NCI-H2196 (cell line): ENCODE measurements around the gene C1orf185.
"Not testable (repeated sequence)": the region's sequence is repeated elsewhere in the genome, so short reads cannot be mapped to it uniquely, and the experiment has no call there.

Source experiments
- DNase-seq: peaks from one replicate; lab custom pipeline; 2025; ENCODE audit not compliant: unreplicated experiment; lab: John Stamatoyannopoulos, UW

C1orf185 gene

DNA sequence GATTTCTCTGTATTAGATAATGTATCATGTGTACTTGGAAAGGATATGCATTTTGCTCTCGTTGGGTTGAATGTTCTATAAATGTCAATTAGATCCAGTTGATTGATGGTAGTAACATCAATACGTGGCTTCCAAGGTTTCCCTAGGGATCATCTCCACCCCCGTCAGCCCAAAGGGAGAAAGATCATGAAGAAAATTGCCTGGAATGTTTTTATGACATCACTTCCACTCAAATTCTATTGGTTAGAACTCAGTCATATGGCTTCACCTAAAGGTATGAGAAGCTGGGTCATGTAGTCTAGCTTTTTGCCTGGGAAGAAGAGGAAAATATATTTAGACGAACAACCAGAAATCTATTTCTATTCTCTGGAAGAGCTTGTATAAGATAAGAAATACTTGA, at the start of gene C1orf185:
Gene C1orf185, plus strand, starts transcription at position 253 of the 400 bp plus-strand sequence. Its CDS starts 6 bp downstream, at position 259.
- DNase-seq: no peak

DNA sequence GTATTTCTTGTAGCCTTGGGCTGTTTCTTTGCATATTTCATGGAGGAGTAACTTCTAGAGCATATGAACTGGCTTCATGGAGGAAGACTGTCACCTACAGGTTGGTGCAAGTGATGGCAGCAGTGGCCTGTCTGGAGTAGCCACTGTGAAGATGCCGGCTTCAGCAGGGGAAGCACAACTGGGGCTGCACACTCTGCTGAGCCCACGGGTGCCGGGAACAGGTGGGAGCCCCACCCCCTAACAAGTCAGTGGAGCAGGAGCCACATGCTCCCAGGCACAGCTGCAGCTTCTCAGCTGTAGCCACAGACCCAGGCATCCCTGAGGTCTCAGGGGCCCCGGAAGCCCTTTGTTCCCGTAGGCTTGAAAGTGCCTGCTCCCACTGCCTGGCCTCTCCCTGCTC, 43.2 kb upstream of the C1orf185 start:
- DNase-seq: no peak

DNA sequence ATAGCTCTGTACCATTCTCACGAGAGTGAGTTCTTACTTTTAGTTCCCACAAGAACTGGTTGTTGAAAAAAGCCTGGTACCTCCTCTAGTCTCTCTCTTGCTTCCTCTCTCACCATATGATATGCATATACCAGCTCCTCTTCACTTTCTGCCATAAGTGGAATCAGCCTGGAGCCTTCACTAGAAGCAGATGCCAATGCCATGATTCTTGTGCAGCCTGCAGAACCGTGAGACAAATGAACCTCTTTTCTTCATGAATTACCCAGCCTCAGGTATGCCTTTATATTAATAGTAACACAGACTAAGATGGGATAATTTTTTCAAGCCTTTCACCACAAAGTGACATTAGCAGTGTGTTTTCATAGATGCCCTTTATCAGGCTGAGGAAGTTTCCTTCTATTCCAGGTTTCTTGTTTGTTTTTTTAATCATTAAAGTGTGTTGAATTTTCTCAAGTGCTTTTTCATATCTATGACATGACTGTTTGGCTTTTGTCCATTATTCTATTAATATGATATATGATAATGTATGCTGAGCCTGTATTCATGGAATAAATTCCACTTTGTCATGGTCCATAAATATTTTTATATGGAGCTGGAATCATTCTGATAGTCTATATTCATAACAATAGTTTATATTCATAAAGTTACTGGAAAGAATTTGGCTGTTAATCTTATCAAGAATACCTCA, 40.7 kb upstream of the C1orf185 start:
- DNase-seq: no peak

DNA sequence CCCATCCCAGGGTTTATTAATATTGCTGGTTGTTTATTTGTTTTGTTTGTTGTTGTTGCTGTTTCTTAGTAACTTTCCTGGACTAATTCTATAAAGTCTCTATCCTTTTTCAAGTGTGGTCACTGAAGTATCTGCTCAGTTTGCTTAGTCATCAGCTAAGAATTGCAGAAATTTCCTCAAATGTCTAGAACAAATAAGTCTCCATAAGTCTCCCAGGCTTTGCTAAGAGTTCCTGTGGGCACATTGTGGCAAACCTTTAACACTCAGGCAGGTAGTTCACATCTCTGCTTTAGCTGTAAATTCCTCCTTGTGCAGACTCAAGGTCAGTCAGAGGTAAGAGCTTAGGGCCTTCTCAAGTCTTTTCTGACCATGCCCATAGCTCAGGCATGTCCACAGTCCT, 38.9 kb upstream of the C1orf185 start:
- no peak for DNase-seq

DNA sequence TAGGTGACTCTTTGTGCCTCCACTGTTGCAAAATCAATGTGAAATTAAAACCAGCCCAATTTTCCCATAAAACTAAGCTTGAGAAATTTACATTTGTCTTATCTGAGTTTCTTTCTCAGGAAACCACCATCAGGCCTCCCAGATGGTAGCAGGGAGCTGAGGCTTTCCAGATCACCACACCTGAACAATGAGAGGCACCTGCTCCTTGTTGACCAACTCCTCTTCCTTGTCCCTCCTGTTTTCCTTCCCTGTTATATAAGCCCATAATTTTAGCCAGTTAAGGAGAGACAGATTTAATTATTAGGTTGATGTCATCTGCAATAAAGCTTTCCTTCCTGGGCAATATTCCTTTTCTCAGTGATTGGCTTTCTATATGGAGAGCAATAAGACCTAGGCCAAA, 32.0 kb upstream of the C1orf185 start:
- DNase-seq: peak; percentile 59

DNA sequence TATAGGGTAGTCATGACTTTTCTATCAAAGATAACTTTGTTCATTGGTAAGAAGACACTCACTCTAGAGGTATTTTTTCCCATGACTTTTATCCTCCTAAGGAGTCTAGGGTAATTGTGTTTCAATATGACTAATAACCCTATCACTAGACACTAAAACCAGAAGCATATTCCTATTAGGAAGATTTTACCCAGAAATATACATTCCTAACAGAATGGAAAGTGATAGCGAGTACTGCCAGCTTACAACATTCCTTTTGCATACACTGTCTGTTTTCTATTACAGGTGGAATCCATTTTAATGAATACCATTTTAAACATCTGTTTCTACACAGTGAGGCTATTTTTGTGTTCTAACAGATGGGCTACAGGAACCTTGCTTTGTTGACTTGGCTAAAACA, 31.4 kb upstream of the C1orf185 start:
- DNase-seq: no peak

DNA sequence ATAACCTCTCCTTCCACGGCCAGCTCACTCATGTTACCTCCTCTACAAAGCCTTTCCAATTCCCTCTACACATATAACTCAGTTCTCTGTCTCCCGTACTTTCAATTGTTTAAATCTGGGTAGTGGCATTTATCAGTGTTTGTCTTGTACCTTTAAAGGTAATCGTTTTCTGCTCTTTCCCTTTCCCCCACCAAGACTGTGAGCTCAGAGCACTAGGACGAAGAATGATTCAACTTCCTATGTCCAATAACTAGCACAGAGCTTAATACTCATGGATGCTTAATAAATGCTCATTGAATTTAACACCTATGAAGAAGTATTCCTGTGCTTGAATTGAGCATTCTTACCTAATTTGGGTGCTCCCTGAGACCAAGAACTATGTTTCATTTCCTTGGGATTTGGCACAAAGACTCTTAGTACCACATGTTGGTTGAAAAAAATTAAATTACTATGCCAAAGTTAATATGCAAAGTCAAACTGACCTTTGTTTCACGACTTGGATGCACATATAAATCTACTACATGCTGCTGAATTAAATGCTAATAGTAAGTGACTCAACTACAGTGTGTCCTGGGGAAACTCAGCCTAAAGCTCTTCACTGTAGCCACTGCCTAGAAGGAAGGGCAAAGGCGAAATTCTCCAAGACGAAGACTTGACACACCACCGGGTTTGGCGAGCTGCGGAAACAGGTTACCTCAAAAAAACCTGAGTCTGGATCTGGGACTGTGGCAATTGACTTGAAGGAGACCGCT, 30.6 kb upstream of the C1orf185 start:
- no peak for DNase-seq

DNA sequence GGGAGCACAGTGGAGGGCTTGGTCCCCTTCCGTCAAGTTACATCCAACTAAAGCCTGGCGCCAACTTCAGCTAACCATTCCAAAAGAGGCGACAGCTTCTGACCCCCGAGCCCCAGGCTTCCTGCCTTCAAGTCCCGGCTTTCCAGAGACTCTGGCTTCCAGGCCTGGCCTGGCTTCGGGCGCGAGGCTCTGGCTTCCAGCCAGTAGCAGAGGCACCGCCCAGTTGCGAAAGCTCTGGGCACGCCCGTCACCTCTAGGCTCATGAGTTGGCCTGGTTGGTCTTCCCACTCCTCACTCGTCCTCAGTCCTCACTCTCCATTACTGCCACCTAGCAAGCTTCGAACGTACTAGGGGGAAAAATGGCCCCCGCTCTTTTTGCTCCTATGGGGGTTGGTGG, 30.0 kb upstream of the C1orf185 start:
- no peak for DNase-seq

DNA sequence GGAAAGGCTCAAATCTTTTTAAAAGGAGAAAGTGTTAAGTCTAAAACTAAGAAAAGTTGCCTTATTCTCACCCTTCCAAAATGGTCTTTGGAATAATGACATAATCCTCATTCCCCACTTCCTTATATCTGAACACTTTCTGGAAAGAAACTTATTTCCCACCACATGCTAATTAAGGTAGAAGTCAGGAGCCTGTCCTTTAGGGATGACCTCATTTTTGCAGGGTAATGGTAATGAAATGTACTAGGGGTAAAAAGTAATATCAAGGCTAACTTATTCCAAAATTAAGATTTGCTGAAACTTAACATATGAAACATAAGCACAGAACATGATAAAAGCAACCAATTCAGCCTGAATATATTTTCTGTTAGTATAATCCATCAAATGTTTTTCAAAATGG, 29.4 kb upstream of the C1orf185 start:
- no peak for DNase-seq

DNA sequence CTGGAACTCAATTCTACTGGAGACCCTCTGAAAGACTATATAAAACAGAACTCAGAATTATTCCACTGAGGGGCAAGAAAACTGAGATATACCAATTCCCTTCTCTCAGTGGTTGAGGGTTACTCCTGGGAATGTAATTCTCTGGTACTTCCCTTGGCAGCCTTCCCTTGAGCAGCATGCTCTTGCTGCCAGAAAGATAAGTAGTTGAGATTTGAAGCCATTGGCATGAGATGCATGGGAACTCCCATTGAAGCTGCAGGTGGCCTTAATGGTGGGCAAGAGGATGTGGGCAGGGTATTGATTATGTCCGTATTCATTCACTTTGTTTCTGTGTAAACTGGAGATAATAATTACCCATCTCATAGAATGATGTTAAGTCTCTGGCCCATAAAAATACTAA, 28.6 kb upstream of the C1orf185 start:
- peak; percentile 27 for DNase-seq

DNA sequence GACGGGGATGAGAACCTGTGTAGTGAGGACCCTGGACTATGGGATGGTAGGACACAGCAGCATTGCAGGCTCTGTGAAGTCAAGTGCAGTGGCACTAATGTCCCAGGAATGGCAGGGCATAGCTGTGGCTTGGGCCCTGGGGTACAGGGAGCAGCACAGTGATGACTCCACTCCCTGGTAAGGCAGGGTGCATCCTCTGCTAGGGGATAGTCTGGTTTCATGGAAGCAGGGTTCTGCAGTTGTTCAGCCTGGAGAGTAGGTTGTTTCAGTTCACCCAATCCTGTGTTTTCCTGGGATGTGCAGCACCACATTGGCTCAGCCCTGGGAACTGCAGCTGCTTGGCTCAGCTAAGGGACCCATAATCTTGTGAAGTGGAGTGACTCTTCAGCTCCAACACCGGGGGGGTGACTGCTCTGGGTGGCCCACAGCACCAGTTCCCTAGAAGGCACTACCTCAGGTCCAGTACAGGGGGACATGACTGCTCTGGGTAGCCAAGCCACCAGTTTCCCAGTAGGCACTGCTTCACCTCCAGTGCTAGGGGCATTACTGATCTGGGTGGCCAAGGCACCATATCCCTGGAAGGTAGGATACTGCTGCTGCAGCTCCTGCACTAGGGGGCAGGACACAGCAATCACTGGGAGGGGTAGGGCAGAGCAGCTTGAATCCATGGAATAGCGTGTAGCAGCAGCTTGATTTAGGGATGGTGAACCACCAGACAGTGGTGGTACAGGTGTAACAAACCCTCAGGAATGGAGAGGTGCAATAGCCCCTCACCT, 15.3 kb upstream of the C1orf185 start:
- no peak for DNase-seq

DNA sequence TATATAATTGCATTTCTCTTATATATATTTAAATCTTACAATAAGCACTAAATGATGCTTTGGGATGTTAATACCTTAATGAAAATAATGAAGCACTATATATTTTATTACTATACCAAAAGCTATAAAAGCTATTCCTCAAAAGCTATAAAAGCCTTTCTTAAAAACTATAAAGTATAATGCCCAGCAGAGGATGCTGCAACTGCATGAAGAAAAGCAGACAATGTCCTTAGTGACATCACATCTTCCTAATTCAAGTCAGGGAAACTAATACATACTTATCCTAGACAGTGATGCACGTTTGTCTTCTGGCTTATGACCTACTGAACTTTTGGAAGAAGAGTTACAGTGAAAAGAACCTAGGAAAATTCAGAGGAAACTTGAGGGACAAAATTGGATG, 13.6 kb upstream of the C1orf185 start:
- DNase-seq: no peak

DNA sequence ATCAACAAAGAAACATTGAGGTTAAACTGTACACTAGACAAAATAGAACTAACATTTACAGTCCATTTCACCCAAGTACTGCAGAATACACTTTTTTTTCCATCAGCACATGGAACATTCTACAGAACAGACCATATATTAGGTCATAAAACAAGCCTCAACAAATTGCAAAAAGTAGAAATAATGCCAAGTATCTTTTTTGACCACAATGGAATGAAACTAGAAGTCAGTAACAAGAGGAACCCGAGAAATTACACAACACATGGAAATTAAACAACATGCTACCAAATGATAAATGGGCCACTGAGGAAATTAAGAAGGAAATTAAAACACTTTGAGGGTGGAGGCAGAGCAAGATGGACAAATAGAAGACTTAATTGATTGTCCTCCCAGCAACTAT, 8.4 kb upstream of the C1orf185 start:
- no peak for DNase-seq

DNA sequence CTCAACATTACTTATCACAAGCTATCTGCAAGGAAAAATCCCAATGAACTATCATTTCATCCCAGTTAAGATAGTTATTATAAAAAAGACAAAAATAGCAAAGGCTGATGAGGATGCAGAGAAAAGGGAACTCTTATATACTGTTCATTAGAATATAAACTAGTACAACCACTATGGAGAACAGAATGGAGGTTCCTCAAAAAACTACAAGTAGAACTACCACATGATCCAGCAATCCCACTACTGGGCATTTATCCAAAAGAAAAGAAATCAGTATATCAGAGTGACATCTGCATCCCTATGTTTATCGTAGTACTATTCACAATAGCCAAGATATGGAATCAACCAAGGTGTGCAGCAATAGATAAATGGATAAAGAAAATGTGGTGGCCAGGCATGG, 4.9 kb upstream of the C1orf185 start:
- DNase-seq: no peak

DNA sequence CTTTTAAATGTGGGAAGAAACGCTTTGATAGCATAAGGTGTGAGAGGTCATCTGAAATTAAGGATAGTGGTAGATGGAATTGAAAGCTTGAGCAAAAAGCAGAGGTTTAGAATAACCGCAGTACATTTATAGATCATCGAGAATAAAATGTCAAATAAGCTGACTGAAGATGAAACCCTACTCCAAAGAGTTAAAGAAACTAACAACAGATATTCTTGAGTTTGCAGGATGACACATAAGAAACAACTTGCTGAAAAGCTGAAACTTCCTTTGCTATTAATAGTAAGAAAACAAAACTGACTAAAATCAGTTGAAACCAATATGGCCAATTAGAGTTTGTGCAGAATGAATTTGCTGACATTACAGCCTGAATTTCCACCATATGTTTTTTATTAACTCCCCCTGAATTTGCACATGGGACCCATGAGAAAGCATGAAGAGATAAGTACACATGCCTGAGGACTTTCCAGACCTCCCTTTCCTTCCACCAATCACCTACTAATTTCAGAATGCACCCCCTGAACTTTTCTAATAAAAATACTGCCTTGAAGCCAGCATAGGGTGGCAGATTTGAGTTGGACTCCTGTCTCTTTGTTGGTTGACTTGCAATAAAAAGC, 1.7 kb upstream of the C1orf185 start:
- no peak for DNase-seq

DNA sequence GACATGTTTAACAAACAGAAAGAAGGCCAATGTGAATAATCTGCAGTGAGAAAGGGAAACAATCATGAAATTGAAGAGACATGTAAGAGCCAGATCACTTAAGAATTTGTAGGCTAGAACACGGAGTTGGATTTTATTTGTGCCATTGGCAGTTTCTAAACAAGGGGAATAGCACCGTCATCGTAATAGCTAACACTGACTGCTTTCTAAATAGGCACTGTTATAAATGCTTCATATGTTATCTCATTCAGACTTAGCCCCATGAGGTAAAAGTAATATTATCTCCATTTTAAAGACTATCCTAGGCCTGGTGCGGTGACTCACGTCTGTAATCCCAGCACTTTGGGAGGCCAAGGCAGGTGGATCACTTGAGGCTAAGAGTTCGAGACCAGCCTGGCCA, 12.1 kb downstream of the C1orf185 start:
- DNase-seq: no peak

DNA sequence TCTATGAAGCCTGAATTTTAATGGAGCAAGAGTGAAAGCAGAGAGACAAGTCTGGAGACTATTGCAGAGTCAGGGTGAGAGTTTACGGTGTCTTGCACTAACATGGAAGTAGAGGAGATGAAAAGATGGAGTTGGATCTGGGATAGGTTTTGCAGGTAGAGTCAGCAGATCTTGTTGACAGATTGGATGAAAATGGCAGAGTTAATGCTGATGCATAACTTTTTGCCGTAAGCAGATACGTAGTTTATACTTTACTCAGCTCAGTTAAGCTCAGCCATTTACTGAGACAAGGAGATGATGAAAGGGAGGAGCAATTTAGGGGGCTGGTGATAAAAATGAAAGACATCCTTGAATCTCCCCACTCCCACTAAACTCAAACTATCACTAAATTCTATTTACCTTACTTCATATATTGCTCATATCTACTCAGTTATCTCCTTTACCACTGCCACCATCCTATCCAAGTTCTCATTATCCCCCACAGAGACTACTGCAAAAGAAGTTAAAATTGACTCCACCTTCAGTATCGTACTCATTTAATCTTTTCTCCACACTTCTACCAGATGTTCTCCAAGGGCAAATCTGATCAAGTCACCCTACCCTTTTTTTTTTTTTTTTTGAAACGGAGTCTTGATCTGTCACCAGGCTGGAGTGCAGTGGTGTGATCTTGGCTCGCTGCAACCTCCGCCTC, 13.8 kb downstream of the C1orf185 start:
- no peak for DNase-seq

DNA sequence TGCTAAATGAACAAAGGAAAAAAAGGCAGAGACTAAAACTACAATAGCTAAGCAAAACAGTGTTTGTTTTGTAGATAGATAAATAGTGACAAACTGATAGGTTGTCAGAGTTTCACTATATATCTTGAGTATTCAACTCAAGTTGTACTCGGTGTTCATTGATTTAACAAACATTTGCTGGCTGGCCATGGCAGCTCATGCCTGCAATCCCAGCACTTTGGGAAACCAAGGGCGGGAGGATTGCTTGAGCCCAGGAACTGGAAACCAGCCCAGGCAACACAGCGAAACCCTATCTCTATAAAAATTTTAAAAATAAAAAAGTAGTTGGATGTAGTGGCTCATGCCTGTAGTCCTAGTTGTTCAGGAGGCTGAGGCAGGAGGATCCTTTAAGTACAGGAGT, 17.3 kb downstream of the C1orf185 start:
- DNase-seq: no peak

DNA sequence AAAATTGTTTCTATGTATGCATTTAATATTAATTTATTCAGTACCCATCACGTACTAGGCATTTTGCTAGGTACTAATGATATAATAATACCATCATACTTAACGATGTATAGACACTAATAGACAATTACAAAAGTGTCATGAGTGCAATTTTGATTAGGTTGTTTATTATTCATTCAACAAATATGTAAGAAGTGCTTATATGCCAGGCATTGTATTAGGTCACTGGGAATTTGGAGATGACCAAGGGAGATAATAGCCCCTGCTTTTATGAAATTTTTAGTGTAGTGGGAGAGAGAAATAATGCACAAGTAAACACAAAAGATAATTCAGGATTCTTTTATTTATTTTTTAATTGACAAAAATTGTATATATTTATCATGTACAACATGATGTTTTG, 18.6 kb downstream of the C1orf185 start:
- DNase-seq: no peak

DNA sequence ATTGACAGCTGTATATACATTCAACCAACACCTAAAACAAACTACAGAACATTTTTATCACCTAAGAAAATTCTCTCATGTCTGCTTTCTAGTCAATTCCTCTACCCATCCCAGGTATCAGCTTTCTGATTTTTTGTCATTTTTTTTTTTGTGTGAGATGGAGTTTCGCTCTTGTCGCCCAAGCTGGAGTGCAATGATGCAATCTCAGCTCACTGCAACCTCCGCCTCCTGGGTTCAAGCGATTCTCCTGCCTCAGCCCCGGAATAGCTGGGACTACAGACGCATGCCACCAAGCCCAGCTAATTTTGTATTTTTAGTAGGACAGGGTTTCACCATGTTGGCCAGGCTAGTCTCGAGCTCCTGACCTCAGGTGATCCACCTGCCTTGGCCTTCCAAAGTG, 25.1 kb downstream of the C1orf185 start:
- not testable (repeated sequence) for DNase-seq

DNA sequence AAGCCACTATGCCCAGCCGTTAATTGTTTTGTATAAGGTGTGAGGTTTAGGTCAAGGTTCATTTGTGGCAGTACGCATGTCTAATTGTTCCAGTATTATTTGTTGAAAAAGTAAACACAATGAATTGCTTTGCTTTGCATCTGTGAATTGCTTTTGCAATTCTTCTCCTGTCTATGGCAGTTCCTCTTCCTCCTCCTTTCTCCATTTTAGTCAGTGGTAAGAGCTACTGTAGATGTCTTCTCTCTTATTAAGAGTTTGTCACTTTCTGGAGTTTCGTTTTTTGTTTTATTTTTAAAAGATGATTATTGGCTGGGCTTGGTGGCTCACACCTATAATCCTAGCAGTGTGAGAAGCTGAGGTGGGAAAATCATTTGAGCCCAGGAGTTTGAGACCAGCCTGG, 29.2 kb downstream of the C1orf185 start:
- DNase-seq: no peak
